GM12878 (cell line): Measurements from ENCODE around the gene PPCS. TPM values are rescaled to one million over a fixed set of nuclear protein-coding genes. Genes with fewer than 3 reads are reported as not detected.

Source experiments
- ATAC-seq: fragments of 200-7000 bp; cut with Tn5 transposase; 3 replicates; pipeline ENCODE4 v1.9.1; 2020; ENCODE audit warnings: mild to moderate bottlenecking, moderate library complexity
- BruUV-seq: library from RNA; stranded (reverse); fragments of 400-500 nt; replicated peaks from 2 replicates; lab custom pipeline; 2021; lab: Mats Ljungman, UMichigan
- CTCF ChIA-PET: fragments of 300-600 bp; sonication (Branson Sonifier 250); formaldehyde crosslinking; extraction: SDS; loops from one replicate; lab custom pipeline; 2021; ENCODE audit warnings: inconsistent platforms; lab: Yijun Ruan, JAX
- POLR2A ChIA-PET: fragments of 350-600 bp; formaldehyde crosslinking; extraction: SDS; loops from one replicate; lab custom pipeline; 2021; ENCODE audit warnings: inconsistent platforms; lab: Charles Lee
- RAD21 ChIA-PET: fragments of 300-600 bp; sonication (Branson Sonifier 250); formaldehyde crosslinking; loops from one replicate; lab custom pipeline; 2023; ENCODE audit warnings: antibody characterized with exemption; ENCODE audit not compliant: unreplicated experiment; lab: Charles Lee
- SMC1A ChIA-PET: fragments of 300-600 bp; sonication (Branson Sonifier 250); formaldehyde crosslinking; loops from one replicate; lab custom pipeline; 2023; ENCODE audit not compliant: unreplicated experiment, uncharacterized antibody; lab: Charles Lee
- DNase-seq: peaks from one replicate; pipeline ENCODE4 v3.0.0-alpha.2; 2011; ENCODE audit warnings: low read depth, low spot score
- FAIRE-seq: peaks from 3 replicates; lab custom pipeline; 2011; peaks lifted over from hg19 to GRCh38; lab: Jason Lieb, UNC
- H2AFZ ChIP-seq: 2 replicates; pipeline ENCODE4 v1.6.0; 2011; ENCODE audit warnings: low read depth, low read length, control low read depth; ENCODE audit not compliant: control insufficient read depth
- H3K27ac ChIP-seq: 2 replicates; pipeline ENCODE4 v1.5.1; 2011; ENCODE audit warnings: control low read depth; ENCODE audit not compliant: control insufficient read depth, insufficient read depth
- H3K27me3 ChIP-seq, 2 experiments: replicated peaks in 1 of 2; 2 replicates each; pipeline versions ENCODE4 v1.6.0 to v1.6.1; 2011; ENCODE audit warnings: low read length in 1 of 2; ENCODE audit not compliant: control insufficient read depth in 2 of 2, insufficient read depth in 2 of 2
- H3K36me3 ChIP-seq, 2 experiments: 2 replicates each; pipeline ENCODE4 v1.5.1; 2011; ENCODE audit warnings: low read length in 1 of 2; ENCODE audit not compliant: control insufficient read depth in 2 of 2, insufficient read depth in 2 of 2
- H3K4me1 ChIP-seq: 2 replicates; pipeline ENCODE4 v1.6.1; 2011; ENCODE audit warnings: mild to moderate bottlenecking, low read length, moderate library complexity, mixed read lengths; ENCODE audit not compliant: control insufficient read depth, insufficient read depth
- H3K4me2 ChIP-seq: 2 replicates; pipeline ENCODE4 v1.6.0; 2011; ENCODE audit warnings: control low read depth; ENCODE audit not compliant: control insufficient read depth, insufficient read depth
- H3K4me3 ChIP-seq: fragments of 200-600 bp; sonication (generic); 2 replicates; pipeline ENCODE4 v1.5.1; 2016
- H3K79me2 ChIP-seq: 2 replicates; pipeline ENCODE4 v1.6.0; 2011; ENCODE audit warnings: low read length; ENCODE audit not compliant: control insufficient read depth, insufficient read depth
- H3K9ac ChIP-seq: 2 replicates; pipeline ENCODE4 v1.8.0; 2011; ENCODE audit warnings: low read length, control low read depth, mixed read lengths; ENCODE audit not compliant: control insufficient read depth, insufficient read depth
- H3K9me3 ChIP-seq: replicated peaks from 3 replicates; pipeline ENCODE4 v1.5.1; 2011; ENCODE audit warnings: mild to moderate bottlenecking, low read length; ENCODE audit not compliant: control insufficient read depth, insufficient read depth
- H4K20me1 ChIP-seq: 2 replicates; pipeline ENCODE4 v1.6.0; 2011; ENCODE audit not compliant: control insufficient read depth, insufficient read depth
- ATF7 ChIP-seq: fragments of 450-650 bp; IDR thresholded peaks from 2 replicates; pipeline ENCODE4 v1.6.1; 2016; ENCODE audit warnings: low read depth, mild to moderate bottlenecking
- DPF2 ChIP-seq: fragments of 450-650 bp; IDR thresholded peaks from 2 replicates; pipeline ENCODE4 v1.6.1; 2017; ENCODE audit warnings: mild to moderate bottlenecking
- HDAC2 ChIP-seq: fragments of 200-600 bp; sonication (generic); IDR thresholded peaks from 2 replicates; pipeline ENCODE4 v1.6.1; 2017
- IKZF2 ChIP-seq, 2 experiments: fragments of 450-650 bp; IDR thresholded peaks; 2 replicates each; pipeline ENCODE4 v1.6.1; 2017; ENCODE audit warnings: mild to moderate bottlenecking in 2 of 2, moderate library complexity in 2 of 2
- POLR2A ChIP-seq: IDR thresholded peaks from 2 replicates; pipeline ENCODE4 v1.6.1; 2011; ENCODE audit warnings: low read depth, mild to moderate bottlenecking, low read length
- POLR2AphosphoS5 ChIP-seq: IDR thresholded peaks from 2 replicates; pipeline ENCODE4 v1.6.1; 2011; ENCODE audit warnings: mild to moderate bottlenecking, low read length, inconsistent platforms
- RCOR1 ChIP-seq: conservative IDR thresholded peaks from 2 replicates; pipeline ENCODE4 v1.6.1; 2012; ENCODE audit warnings: low read depth, low read length, improper control_type of control experiment
- RFX5 ChIP-seq: IDR thresholded peaks from 2 replicates; pipeline ENCODE4 v1.6.1; 2011; ENCODE audit warnings: low read depth, low read length, improper control_type of control experiment
- SMAD1 ChIP-seq: fragments of 450-650 bp; IDR thresholded peaks from 2 replicates; pipeline ENCODE4 v1.6.1; 2018; ENCODE audit warnings: mild to moderate bottlenecking, low read depth; ENCODE audit not compliant: partially characterized antibody
- SP1 ChIP-seq: IDR thresholded peaks from one replicate; pipeline ENCODE4 v1.6.1; 2011; ENCODE audit warnings: low read depth, low read length
- TCF3 ChIP-seq: IDR thresholded peaks from 2 replicates; pipeline ENCODE4 v1.6.1; 2012; ENCODE audit warnings: low read depth, mild to moderate bottlenecking, low read length, borderline replicate concordance; ENCODE audit not compliant: insufficient read depth
- WGBS: methylation state at CpG from one replicate; pipeline ENCODE4 v1.1.6; 2016; ENCODE audit warnings: low lambda C conversion rate; ENCODE audit not compliant: insufficient replicate concordance, insufficient coverage; ENCODE audit errors: missing lambda C conversion rate; 5-methylcytosine and 5-hydroxymethylcytosine counted together
- in situ Hi-C: fragments of 300-500 bp; cut with MboI; formaldehyde crosslinking; loops from 9 replicates; pipeline ENCODE4 v1.14.3; 2018; ENCODE audit warnings: mixed read lengths
- intact Hi-C: fragments of 100-400 bp; cut with micrococcal nuclease; formaldehyde crosslinking; loops from one replicate; pipeline ENCODE4 v1.14.2; 2022; ENCODE audit not compliant: unreplicated experiment
- polyA plus RNA-seq, 11 experiments: library from polyadenylated mRNA; depleted of rRNA in 4 of 11; unstranded in 6 of 11; stranded (reverse) in 5 of 11; fragments of >200 nt; fragmentation: Nextera tagmentation in 4 of 11; fragmentation: Illumina TruSeq in 1 of 11; extraction: Ambion mirVana in 4 of 11; extraction: Trizol in 1 of 11; gene quantifications; 1 replicate in 1 of 11; 2 replicates in 10 of 11; pipeline versions ENCODE4 v1.2.1 to v1.2.3, GENCODE V29; 2011 to 2016; ENCODE audit warnings: inconsistent platforms in 2 of 11, missing spikeins in 2 of 11, low read depth in 1 of 11
- total RNA-seq, 4 experiments: library from RNA; depleted of rRNA in 3 of 4; stranded (reverse); fragments of >200 nt in 3 of 4; fragmentation: Illumina TruSeq in 1 of 4; extraction: Trizol in 1 of 4; gene quantifications; 2 replicates each; pipeline versions ENCODE4 v1.2.1 to v1.2.3, GENCODE V29; 2013 to 2021
- TF ChIP-seq, protein P1 (sequence below): IDR thresholded peaks from 2 replicates; pipeline ENCODE4 v1.6.1; 2012; ENCODE audit warnings: low read depth, low read length, improper control_type of control experiment
- TF ChIP-seq, protein P2 (sequence below): fragments of 450-650 bp; formaldehyde crosslinking; IDR thresholded peaks from 2 replicates; pipeline ENCODE4 v1.4.0; 2022; ENCODE audit warnings: mild to moderate bottlenecking, moderate library complexity
- TF ChIP-seq, protein P3 (sequence below): fragments of 450-650 bp; formaldehyde crosslinking; IDR thresholded peaks from 2 replicates; pipeline ENCODE4 v1.4.0; 2020; ENCODE audit warnings: mild to moderate bottlenecking, moderate library complexity

The PPCS gene
- total and polyA plus RNA-seq, 10 of the 15 experiments (the other 5 are each of a cell fraction or from before 2014, with no cell fraction given): 35.6 to 79.4 (median 51.9) TPM

GRCh38 chr1:42422737-42423136 lies 33.6 kb upstream of the PPCS start:
- no peaks in the 10 kb centered on the region; a peak in 1 of 4 replicates for H3K27me3 ChIP-seq
- ChIA-PET RAD21 (no interaction called here), CTCF (interaction anchor here (0.7 kb wide), 1 partner anchor 11 kb away, joined by 3 read pairs; no protein-coding TSS in a partner anchor), POLR2A (no interaction called here), SMC1A (no interaction called here)
- no peaks in the 10 kb centered on the region for H3K36me3 ChIP-seq
- no peak overlapping the region for H3K4me2 ChIP-seq
- no TSS peak for BruUV-seq
- in situ Hi-C loops: no loop called here
- no peak overlapping the region for H3K4me3 ChIP-seq
- TF ChIP-seq IKZF2 (IDR thresholded peaks at IDR 0.05) (no peak), RFX5 (no peak), POLR2AphosphoS5 (no peak), ATF7 (no peak), POLR2A (no peak), DPF2 (no peak), RCOR1 (no peak), SMAD1 (no peak), SP1 (no peak), HDAC2 (no peak), TCF3 (no peak)
- TF ChIP-seq, protein P1, sequence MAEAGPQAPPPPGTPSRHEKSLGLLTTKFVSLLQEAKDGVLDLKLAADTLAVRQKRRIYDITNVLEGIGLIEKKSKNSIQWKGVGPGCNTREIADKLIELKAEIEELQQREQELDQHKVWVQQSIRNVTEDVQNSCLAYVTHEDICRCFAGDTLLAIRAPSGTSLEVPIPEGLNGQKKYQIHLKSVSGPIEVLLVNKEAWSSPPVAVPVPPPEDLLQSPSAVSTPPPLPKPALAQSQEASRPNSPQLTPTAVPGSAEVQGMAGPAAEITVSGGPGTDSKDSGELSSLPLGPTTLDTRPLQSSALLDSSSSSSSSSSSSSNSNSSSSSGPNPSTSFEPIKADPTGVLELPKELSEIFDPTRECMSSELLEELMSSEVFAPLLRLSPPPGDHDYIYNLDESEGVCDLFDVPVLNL: no peak
- TF ChIP-seq, protein P2, sequence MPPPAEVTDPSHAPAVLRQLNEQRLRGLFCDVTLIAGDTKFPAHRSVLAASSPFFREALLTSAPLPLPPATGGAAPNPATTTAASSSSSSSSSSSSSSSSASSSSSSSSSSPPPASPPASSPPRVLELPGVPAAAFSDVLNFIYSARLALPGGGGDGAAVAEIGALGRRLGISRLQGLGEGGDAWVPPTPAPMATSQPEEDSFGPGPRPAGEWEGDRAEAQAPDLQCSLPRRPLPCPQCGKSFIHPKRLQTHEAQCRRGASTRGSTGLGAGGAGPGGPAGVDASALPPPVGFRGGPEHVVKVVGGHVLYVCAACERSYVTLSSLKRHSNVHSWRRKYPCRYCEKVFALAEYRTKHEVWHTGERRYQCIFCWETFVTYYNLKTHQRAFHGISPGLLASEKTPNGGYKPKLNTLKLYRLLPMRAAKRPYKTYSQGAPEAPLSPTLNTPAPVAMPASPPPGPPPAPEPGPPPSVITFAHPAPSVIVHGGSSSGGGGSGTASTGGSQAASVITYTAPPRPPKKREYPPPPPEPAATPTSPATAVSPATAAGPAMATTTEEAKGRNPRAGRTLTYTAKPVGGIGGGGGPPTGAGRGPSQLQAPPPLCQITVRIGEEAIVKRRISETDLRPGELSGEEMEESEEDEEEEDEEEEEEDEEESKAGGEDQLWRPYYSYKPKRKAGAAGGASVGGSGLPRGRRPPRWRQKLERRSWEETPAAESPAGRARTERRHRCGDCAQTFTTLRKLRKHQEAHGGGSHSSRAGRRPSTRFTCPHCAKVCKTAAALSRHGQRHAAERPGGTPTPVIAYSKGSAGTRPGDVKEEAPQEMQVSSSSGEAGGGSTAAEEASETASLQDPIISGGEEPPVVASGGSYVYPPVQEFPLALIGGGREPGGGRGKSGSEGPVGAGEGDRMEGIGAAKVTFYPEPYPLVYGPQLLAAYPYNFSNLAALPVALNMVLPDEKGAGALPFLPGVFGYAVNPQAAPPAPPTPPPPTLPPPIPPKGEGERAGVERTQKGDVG (CRISPR knock-in tag): no peak
- TF ChIP-seq, protein P3, sequence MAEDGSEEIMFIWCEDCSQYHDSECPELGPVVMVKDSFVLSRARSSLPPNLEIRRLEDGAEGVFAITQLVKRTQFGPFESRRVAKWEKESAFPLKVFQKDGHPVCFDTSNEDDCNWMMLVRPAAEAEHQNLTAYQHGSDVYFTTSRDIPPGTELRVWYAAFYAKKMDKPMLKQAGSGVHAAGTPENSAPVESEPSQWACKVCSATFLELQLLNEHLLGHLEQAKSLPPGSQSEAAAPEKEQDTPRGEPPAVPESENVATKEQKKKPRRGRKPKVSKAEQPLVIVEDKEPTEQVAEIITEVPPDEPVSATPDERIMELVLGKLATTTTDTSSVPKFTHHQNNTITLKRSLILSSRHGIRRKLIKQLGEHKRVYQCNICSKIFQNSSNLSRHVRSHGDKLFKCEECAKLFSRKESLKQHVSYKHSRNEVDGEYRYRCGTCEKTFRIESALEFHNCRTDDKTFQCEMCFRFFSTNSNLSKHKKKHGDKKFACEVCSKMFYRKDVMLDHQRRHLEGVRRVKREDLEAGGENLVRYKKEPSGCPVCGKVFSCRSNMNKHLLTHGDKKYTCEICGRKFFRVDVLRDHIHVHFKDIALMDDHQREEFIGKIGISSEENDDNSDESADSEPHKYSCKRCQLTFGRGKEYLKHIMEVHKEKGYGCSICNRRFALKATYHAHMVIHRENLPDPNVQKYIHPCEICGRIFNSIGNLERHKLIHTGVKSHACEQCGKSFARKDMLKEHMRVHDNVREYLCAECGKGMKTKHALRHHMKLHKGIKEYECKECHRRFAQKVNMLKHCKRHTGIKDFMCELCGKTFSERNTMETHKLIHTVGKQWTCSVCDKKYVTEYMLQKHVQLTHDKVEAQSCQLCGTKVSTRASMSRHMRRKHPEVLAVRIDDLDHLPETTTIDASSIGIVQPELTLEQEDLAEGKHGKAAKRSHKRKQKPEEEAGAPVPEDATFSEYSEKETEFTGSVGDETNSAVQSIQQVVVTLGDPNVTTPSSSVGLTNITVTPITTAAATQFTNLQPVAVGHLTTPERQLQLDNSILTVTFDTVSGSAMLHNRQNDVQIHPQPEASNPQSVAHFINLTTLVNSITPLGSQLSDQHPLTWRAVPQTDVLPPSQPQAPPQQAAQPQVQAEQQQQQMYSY (CRISPR knock-in tag): no peak
- H3K9ac ChIP-seq: no peak overlapping the region
- H3K4me1 ChIP-seq: no peaks in the 10 kb centered on the region
- no peaks in the 10 kb centered on the region for H3K79me2 ChIP-seq
- WGBS: 76% methylated on average over 9 of the region's 9 CpGs
- intact Hi-C loops: no loop called here
- no peak for ATAC-seq
- H3K27ac ChIP-seq: no peak overlapping the region
- no peaks in the 10 kb centered on the region for H3K9me3 ChIP-seq
- FAIRE-seq: no peak
- H2AFZ ChIP-seq: no peak overlapping the region
- no peak for DNase-seq
- no peaks in the 10 kb centered on the region for H4K20me1 ChIP-seq
